Gastrocnemius medialis (tissue), 4 donors: Measurements from ENCODE around the gene HMGB3. TPM values are rescaled to one million over a fixed set of nuclear protein-coding genes. Genes with fewer than 3 reads are reported as not detected.

Experiments used
- ATAC-seq, 2 donors: fragments of 150-250 bp; one replicate each; pipeline ENCODE4 v1.9.1; 2016
- DNase-seq, 2 donors: peaks; one replicate each; pipeline ENCODE4 v3.0.0-alpha.2; 2019
- H3K27ac ChIP-seq, 4 donors: fragments of 200-600 bp; sonication (generic); 1 replicate in 1 of 4; 2 replicates in 3 of 4; pipeline ENCODE4 v1.5.1; 2016 to 2018; ENCODE audit warnings: mild to moderate bottlenecking in 2 of 4, moderate library complexity in 1 of 4
- H3K27me3 ChIP-seq, 3 donors: fragments of 200-600 bp; sonication (generic) in 2 of 3; 1 replicate in 1 of 3; 2 replicates in 2 of 3; pipeline versions ENCODE4 v1.5.1 to v1.6.0; 2016 to 2019; ENCODE audit warnings: mild to moderate bottlenecking in 1 of 3, moderate library complexity in 1 of 3
- H3K36me3 ChIP-seq, 2 donors: fragments of 200-600 bp; sonication (generic) in 1 of 2; one replicate each; pipeline ENCODE4 v1.5.1; 2017 to 2018
- H3K4me1 ChIP-seq, 2 donors: fragments of 200-600 bp; sonication (generic) in 1 of 2; one replicate each; pipeline ENCODE4 v1.5.1; 2016 to 2017; ENCODE audit warnings: mild to moderate bottlenecking in 2 of 2
- H3K4me3 ChIP-seq, 4 donors: fragments of 200-600 bp; sonication (generic) in 3 of 4; 1 replicate in 1 of 4; 2 replicates in 3 of 4; pipeline ENCODE4 v1.5.1; 2016 to 2019; ENCODE audit warnings: mild to moderate bottlenecking in 2 of 4
- H3K9me3 ChIP-seq, 3 donors: fragments of 200-600 bp; sonication (generic) in 2 of 3; 1 replicate in 1 of 3; 2 replicates in 2 of 3; pipeline ENCODE4 v1.5.1; 2016 to 2019
- POLR2A ChIP-seq, 2 donors: fragments of 450-650 bp; IDR thresholded peaks; one replicate each; pipeline ENCODE4 v1.6.1; 2017; ENCODE audit warnings: antibody characterized with exemption in 2 of 2, mild to moderate bottlenecking in 2 of 2, moderate library complexity in 2 of 2
- in situ Hi-C, 4 donors: fragments of 200-750 bp; cut with MboI; loops; one replicate each; pipeline versions ENCODE4 v1.15.0 to v1.8.0; 2017; ENCODE audit warnings: low sequenced_read_pairs in 4 of 4
- intact Hi-C: fragments of 100-400 bp; cut with DNase I; formaldehyde crosslinking; loops from one replicate; pipeline ENCODE4 v1.15.1; 2023; ENCODE audit warnings: low total_unique reads
- total RNA-seq, 4 donors: library from RNA; depleted of rRNA; stranded (reverse); fragments of >200 nt; gene quantifications; one replicate each; pipeline versions ENCODE4 v1.1.0 to v1.2.3, GENCODE V29; 2016
- TF ChIP-seq, protein P1 (sequence below), 5 experiments: fragments of 450-650 bp in 3 of 5; fragments of 200-600 bp in 2 of 5; sonication (generic) in 2 of 5; IDR thresholded peaks in 4 of 5; conservative IDR thresholded peaks in 1 of 5; 1 replicate in 4 of 5; 2 replicates in 1 of 5; pipeline ENCODE4 v1.5.1; 2016 to 2019; ENCODE audit warnings: antibody characterized with exemption in 5 of 5, mild to moderate bottlenecking in 3 of 5, moderate library complexity in 3 of 5

The HMGB3 gene
- total RNA-seq, 4 donors from 2014 or later = 15.0 to 58.3 (median 18.7) TPM

DNA sequence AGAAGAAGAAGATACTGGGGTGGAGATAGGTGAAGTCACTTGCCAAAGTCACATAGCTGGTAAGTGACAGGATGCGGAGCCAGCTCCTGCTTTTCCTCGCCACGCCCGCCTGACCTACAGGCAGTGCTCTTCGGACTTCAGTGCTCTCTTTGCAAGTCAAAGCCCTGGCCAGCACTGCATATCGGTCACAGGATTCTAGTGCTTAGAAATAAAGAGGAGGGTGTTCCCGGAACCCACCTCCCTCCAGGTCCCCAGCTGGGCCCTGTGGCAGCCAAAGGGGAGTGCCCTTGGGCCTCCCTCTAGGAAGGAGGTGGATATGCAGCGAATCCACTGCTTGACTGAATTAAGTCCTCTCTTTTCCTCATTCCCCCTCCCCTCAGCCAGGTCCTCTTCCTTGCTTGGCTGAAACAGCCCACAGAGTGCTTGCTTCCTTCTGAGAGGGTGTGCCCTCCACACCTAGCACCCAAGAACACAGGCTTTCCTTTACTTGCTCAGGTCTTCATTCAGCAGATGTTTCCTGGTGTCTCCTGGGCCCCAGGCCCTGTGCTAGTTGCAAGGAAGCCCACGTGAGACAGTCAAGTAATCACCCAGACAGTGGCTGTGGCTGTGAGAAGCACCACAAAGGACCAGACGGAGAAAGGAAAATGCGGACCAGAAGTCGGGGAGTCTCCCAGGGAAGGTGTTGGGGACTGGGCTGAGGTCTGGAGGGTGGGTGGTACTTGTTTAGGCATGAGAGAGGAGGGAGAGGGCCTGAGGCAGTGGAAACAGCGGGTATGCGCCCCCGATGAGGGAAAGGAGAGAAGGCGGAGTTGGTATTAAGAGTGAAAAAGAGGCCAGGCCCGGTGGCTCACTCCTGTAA, 14.0 kb upstream of the HMGB3 start:
- no peaks in the 10 kb centered on the region for H3K27me3 ChIP-seq
- H3K4me1 ChIP-seq = no peaks in the 10 kb centered on the region
- H3K4me3 ChIP-seq = no peak overlapping the region
- H3K9me3 ChIP-seq = no peaks in the 10 kb centered on the region
- intact Hi-C loops = no loop called here
- DNase-seq (no peak), ATAC-seq (no peak)
- in situ Hi-C loops = no loop called here
- H3K27ac ChIP-seq = no peak overlapping the region
- TF ChIP-seq POLR2A (IDR thresholded peaks at IDR 0.05) = no peak
- TF ChIP-seq, protein P1, sequence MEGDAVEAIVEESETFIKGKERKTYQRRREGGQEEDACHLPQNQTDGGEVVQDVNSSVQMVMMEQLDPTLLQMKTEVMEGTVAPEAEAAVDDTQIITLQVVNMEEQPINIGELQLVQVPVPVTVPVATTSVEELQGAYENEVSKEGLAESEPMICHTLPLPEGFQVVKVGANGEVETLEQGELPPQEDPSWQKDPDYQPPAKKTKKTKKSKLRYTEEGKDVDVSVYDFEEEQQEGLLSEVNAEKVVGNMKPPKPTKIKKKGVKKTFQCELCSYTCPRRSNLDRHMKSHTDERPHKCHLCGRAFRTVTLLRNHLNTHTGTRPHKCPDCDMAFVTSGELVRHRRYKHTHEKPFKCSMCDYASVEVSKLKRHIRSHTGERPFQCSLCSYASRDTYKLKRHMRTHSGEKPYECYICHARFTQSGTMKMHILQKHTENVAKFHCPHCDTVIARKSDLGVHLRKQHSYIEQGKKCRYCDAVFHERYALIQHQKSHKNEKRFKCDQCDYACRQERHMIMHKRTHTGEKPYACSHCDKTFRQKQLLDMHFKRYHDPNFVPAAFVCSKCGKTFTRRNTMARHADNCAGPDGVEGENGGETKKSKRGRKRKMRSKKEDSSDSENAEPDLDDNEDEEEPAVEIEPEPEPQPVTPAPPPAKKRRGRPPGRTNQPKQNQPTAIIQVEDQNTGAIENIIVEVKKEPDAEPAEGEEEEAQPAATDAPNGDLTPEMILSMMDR (IDR thresholded peaks at IDR 0.05 in 4 of 5, conservative IDR thresholded peaks at IDR 0.05 in 1 of 5) = no peak
- H3K36me3 ChIP-seq = no peaks in the 10 kb centered on the region

GRCh38 chrX:150972450-150972849, 10.7 kb upstream of the HMGB3 start:
- TF ChIP-seq POLR2A (IDR thresholded peaks at IDR 0.05) = no peak
- TF ChIP-seq, protein P1 (IDR thresholded peaks at IDR 0.05 in 4 of 5, conservative IDR thresholded peaks at IDR 0.05 in 1 of 5) = no peak
- Histone ChIP-seq H3K4me1 (no peaks in the 10 kb centered on the region), H3K36me3 (no peaks in the 10 kb centered on the region), H3K27ac (no peak overlapping the region), H3K27me3 (no peaks in the 10 kb centered on the region), H3K4me3 (no peak overlapping the region), H3K9me3 (no peaks in the 10 kb centered on the region)
- ATAC-seq (no peak), DNase-seq (no peak)
- intact Hi-C loops = no loop called here
- in situ Hi-C loops = no loop called here

GRCh38 chrX:150975655-150976390, 7.3 kb upstream of the HMGB3 start:
- no peak for TF ChIP-seq POLR2A (IDR thresholded peaks at IDR 0.05)
- TF ChIP-seq, protein P1 (IDR thresholded peaks at IDR 0.05 in 4 of 5, conservative IDR thresholded peaks at IDR 0.05 in 1 of 5) = no peak
- intact Hi-C loops = no loop called here
- no peaks in the 10 kb centered on the region for H3K36me3 ChIP-seq
- no peak for ATAC-seq
- no peaks in the 10 kb centered on the region for H3K4me1 ChIP-seq
- DNase-seq = no peak
- in situ Hi-C loops = no loop called here
- H3K27me3 ChIP-seq = no peaks in the 10 kb centered on the region
- H3K9me3 ChIP-seq = no peaks in the 10 kb centered on the region
- H3K4me3 ChIP-seq = no peak overlapping the region
- H3K27ac ChIP-seq = no peak overlapping the region

DNA sequence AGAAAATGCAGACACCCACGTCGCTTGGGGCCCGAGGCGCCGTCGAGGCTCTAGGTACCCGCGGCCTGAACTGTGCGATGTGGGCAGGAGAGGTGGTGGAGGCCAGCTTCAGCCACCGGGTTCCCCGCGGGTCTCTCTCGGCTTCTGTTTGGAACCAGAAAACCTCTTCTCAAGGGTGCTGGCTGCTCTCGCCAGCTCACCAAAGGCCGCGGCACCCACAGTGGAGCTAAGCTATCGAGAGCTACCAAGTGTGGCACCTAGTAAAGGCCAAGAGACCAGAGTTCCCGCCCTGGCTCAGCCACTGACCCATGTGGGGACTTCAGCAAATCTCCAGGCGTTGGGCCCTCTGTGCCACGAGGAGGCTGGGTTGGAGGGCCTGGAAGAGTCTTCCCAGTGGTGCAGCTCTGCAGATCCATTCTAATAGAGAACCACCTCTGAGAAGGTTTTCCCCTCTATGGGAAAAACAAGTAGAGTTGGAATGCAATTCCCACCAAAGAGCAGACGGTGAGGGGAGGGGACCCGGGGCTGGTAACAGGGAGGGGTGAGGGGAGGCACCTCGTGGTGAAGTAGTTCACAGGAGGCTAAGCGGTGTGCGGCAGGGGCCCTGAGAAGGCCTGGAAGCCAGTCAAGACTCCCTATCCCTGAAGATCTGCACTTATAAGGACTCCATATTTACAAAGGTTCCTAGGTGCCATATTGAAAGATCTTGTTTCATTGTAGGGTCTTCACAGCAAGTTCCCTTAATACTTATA, 5.5 kb upstream of the HMGB3 start:
- H3K4me3 ChIP-seq = no peak overlapping the region
- in situ Hi-C loops (no loop called here), intact Hi-C loops (loop anchor here (2.0 kb wide), 1 partner anchor 61 kb away; no protein-coding TSS in a partner anchor)
- DNase-seq = no peak
- no peaks in the 10 kb centered on the region for H3K9me3 ChIP-seq
- no peak overlapping the region for H3K27ac ChIP-seq
- no peaks in the 10 kb centered on the region for H3K36me3 ChIP-seq
- no peaks in the 10 kb centered on the region for H3K27me3 ChIP-seq
- H3K4me1 ChIP-seq = peaks cover 0 to 2% of the 10 kb centered on the region in 2 donors
- no peak for ATAC-seq
- TF ChIP-seq, protein P1 (IDR thresholded peaks at IDR 0.05 in 4 of 5, conservative IDR thresholded peaks at IDR 0.05 in 1 of 5) = no peak
- no peak for TF ChIP-seq POLR2A (IDR thresholded peaks at IDR 0.05)
